GM19023 (cell line): Measurements from ENCODE around the gene MAGIX.

Experiments
- ATAC-seq: cut with Tn5 transposase; IDR thresholded peaks from one replicate; pipeline ENCODE4 v1.9.1; 2021; ENCODE audit warnings: mild to moderate bottlenecking, moderate library complexity; ENCODE audit not compliant: unreplicated experiment

The MAGIX gene

DNA sequence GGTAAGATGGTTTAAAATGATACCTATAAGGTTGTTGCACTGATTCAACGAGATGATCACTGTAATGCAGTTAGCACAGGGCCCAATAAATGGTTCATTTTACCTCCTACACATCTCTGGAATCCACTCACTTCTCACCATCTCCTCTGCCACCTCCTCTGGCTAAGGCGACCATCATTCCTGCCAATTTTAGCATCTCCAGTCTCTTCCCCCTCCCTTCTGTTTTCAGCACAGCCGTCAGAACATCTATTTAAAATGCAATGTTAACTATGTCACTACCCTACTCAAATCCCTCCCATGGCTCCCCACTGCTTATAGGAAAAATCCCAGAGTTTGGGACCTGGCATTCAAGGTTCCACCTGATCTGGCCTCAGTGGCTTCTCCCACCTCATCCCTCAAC lies 41.0 kb downstream of the MAGIX start:
- ATAC-seq: no peak

DNA sequence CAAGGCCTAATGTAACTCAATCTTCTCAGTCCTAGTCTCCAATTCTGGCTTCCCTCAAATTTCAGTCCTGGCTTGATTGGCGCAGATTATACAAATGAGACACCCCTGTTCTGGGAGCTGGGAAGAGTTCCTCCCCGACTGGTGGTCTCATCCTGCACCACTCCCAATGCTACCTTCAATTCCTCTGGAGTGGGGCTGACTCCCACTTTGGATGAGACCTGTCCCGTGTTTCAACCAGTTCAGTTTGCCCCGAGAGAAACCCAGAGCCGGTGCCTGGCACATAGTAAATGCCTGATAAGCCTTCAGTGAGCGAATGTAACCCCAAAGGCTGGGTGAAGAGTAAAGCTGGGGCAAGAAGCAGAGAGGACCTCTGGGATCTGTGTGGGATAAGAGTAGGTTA lies 41.5 kb downstream of the MAGIX start:
- ATAC-seq: no peak

DNA sequence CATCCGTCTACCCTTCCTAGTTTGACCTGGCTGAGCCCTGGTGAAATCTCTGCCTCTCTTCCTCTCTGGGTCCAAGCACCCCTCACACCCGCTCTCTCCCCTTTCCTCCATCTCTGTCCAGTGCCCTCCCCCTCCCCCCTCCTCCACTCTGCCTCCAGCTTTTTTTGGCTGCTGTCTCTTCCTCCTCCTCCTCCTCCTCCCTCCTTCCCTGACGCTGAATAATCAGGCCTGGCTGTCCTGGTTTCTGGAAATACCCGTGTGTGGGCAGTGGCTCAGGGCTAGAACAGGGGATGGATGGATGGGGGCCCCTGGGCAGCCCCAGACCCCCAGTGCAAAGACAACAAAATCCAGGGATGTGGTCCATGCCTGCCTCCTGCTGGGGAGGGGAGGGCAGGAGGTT lies 42.2 kb downstream of the MAGIX start:
- ATAC-seq: no peak

DNA sequence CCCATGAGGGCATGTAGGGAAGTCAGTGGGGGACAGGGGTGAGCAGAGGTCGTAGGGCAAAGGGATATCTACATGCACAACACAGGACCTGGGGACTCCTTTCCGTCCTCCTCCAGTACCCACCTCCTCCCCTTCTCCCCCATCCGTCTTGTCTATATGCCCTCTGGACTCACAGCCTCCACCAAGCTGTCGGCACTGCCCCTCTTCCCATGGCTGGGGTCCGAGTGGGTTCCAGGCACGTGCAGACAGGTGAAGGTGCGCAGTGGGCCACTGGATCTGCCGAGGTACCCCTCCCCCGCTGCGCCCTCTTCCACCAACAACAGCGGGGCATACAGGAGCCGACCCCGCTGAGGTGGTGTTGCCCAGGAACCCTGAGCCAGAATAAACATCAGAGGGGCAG lies 42.9 kb downstream of the MAGIX start:
- no peak for ATAC-seq

DNA sequence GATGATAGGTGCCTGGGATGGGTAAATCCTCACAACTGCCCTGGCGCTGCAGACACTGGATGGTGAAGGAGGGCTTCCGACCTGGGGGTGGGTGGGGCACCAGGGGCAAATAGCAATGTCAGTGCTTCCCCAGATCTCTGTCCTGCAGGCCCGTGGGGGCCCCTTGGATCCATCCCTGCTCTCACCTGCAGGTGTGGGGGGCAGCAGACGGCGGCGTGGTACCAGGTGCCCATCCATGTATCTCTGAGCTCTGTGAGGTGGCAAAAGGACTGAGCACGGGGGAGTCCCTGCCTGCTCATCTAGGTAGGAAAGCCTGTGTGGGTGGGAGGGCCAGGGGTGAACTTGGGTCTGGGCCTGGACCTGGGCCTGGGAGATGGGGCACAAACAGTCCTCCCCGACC lies 44.0 kb downstream of the MAGIX start:
- ATAC-seq: no peak

DNA sequence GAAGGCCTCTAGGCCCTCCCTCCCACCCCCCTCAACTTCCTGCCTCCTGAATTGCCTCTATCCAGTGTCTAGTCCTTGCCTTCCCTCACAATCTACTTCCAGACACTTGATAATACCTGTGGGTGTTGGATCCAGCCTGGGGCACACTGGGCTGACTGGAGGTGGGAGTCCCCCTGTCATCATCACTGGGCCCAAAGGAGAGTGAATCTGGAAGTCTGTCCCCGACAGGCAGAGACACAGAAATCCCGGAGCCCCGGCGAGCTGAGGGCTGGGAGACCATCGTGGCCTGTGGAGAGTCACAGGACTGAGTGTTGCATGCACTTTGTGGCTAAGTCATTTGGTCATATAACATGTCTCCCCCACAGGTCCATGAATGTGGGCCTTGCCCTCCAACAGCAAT lies 45.8 kb downstream of the MAGIX start:
- no peak for ATAC-seq

DNA sequence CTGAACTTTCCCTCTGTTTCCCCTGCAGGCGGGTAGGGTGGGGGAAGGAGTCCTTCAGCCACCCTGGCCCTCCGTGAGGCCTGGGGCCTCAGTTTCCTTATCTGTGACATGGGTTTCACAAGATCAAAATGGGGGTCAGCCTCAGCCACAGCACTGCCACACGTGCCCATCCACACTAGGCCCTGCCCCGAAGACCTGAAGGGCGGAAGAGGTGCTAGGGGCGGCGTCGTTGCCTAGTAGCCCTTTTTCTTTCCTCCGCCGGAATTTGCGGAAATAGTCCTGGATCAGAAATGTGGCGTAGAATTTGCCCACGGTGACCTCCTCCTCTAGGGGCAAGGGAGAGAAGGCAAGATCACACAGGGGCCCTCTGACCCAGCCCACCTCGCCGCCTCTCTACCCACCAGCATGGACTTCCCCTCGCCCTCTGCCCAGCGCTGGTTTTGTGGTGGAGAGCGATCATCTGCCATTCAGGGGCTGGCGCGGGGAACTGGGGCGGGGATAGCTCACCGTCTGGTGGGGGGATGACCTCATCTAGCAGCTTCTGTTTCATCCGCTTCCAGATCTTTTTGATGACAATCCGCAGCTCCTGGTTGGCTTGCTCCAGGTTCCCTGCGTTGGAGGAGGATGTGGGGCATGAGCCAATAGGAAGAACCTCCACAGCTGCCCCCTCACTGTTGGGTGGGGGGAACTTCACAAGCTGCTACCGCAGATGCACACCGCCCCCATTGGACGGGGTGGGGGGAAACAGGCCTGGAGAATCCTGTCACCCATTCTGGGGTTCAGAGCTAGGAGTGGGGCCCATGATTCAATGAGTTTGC lies 47.1 kb downstream of the MAGIX start:
- no peak for ATAC-seq

DNA sequence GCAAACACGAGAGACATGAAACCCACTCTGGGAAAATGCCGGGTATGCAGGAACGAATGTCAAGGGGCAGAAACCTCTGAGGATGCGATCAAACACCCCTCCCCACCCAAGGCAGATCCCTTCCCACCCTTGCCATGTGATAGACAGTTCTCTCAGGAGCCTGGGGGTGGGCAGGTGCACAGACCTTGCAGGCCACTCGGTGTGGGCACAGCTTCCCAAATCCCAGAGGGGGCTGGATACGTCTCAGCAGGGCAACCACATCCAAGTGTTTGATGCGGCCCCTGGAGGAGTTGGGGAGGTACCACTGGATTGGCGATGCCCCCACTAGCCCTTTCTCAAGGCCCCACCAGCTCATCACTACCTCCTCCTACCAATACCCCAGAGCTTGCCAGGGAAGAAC lies 47.8 kb downstream of the MAGIX start:
- no peak for ATAC-seq

DNA sequence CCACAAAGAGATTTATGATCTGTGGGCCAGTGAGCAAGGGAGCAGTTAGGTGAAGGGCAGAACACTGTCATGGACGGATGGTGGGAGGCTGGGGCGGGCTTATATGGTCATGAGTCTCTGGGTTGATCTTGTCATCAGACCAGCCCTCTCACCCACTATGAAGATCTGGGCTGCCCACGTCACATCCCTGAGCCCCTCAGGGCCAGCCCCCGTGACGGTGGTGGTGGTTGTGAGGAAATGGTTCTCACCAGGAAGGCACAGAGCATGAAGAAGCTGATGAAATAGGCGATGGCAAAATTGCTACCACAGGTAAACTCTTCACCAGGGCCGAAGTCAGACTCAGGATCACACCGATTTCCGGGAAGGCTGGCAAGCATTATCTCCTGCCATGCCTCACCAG lies 48.5 kb downstream of the MAGIX start:
- ATAC-seq: no peak

DNA sequence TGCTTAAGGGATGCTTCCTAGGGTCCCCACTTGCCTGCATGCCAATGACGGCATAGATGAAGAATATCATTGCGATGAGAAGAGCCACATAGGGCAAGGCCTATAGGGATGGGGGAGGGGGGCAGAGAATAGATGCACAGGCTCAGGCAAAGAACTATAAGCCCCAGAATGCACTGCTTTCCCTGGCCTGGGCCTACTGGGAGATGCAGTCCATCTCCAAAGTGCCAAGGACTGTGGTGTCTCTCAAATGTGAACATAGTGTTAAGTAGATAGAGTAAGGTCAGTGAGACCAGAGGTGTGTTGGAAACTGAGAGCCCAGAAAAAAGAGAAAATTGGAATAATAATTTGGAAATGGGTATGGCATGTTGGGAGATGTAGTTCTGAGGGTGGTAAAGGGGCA lies 49.7 kb downstream of the MAGIX start:
- no peak for ATAC-seq

DNA sequence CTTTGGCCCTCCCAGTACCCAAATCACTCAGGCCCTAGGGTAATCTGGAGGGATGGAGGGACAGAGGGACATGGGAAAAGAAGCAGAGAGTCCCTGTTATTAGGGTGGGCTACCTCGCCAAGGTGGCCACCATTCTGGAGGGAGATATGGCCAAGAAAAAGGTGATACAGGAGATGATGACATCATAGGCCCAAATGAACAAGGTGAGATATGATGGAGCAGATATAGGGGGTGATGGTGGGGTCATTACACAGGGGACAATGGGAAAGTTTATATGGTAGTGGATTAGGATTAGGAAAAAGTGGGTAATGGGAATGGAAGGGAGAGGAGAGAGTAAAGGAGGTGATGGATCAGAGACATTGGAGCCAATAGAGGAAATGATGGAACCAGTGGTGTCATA lies 50.3 kb downstream of the MAGIX start:
- no peak for ATAC-seq

DNA sequence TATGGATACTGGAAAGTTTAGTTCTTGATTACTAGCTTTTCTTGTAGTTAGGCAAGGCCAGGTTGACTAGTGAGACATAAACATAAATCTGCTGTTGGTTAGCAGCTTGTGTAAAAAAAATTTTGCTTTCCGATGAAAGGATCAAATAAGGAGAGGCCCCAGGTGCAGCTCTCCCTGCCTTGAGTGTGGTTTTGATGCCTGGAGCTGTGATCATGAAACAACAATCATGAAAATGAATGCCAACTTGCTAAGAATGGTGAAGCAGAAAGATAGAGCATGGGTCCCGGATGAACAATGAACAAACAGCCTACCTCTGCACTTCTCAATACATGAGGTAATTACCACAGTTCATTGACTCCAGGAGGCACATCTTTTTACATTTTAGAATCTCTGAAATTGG lies 51.9 kb downstream of the MAGIX start:
- ATAC-seq: no peak

DNA sequence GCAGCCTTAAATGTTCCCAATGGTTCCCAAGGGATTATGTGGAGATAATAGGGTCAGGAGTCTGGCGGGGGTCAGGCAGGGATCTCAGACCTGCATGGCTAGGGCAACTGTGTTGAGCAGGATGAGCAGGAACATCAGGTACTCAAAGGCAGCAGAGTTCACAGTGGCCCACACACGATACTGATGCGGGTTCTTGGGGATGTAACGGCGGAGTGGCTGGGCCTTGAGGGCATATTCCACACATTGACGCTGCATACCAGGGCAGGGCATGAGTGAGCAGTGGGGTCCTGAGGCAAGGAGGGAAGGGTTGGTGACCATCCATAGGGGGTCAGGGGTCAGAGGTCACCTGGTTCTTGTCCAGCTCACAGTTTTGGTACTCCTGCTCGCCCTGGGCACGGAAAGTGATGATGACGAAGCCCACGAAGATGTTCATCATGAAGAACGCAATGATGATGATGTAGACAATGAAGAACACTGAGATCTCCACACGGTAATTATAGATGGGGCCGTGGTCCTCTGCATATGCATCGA lies 52.5 kb downstream of the MAGIX start:
- no peak for ATAC-seq
